A549 (cell line): ENCODE results near the gene ZNF385B.

Experiments used
- CHD2 ChIP-seq: fragments of 150-350 bp; IDR thresholded peaks from 2 replicates; pipeline ENCODE4 v1.6.1; 2014; ENCODE audit warnings: low read length; ENCODE audit not compliant: partially characterized antibody
- CTCF ChIP-seq: fragments of >200 bp; sonication (Bioruptor Twin); formaldehyde crosslinking; IDR thresholded peaks from 3 replicates; pipeline ENCODE4 v1.5.1; 2016
- KDM1A ChIP-seq: fragments of 200-600 bp; sonication (generic); IDR thresholded peaks from 2 replicates; pipeline ENCODE4 v1.6.1; 2016; ENCODE audit warnings: low read depth, mild to moderate bottlenecking
- MAFK ChIP-seq: fragments of 450-650 bp; IDR thresholded peaks from 2 replicates; pipeline ENCODE4 v1.6.1; 2014; ENCODE audit not compliant: partially characterized antibody
- NPAS2 ChIP-seq: fragments of 250-450 bp; sonication (Bioruptor Pico); IDR thresholded peaks from 2 replicates; pipeline ENCODE4 v1.8.0; 2022; ENCODE audit warnings: mild to moderate bottlenecking, moderate library complexity, borderline replicate concordance
- PBX3 ChIP-seq: IDR thresholded peaks from 2 replicates; pipeline ENCODE4 v1.6.1; 2012

- TF ChIP-seq CTCF (no peak), NPAS2 (CRISPR knock-in tag) (no peak), KDM1A (no peak), CHD2 (no peak), PBX3 (no peak), MAFK (no peak)
Observed at GRCh38 chr2:179604598-179604997, 256.8 kb downstream of the ZNF385B start.
